A673 (cell line): ENCODE data around the gene TMX2. TPM values are rescaled to one million over a fixed set of nuclear protein-coding genes. Genes with fewer than 3 reads are reported as not detected.

Source experiments
- BruUV-seq: library from RNA; stranded (reverse); fragments of 400-500 nt; replicated peaks from 2 replicates; lab custom pipeline; 2021; lab: Mats Ljungman, UMichigan
- CTCF ChIA-PET: fragments of 300-600 bp; sonication (Branson Sonifier 250); formaldehyde crosslinking; loops from one replicate; lab custom pipeline; 2022; ENCODE audit warnings: antibody characterized with exemption; lab: Charles Lee
- POLR2A ChIA-PET: fragments of 300-600 bp; sonication (Branson Sonifier 250); formaldehyde crosslinking; loops from one replicate; lab custom pipeline; 2022; ENCODE audit warnings: antibody characterized with exemption; ENCODE audit not compliant: low non-redundant PET; lab: Charles Lee
- DNase-seq: peaks from one replicate; pipeline ENCODE4 v3.0.0-alpha.2; 2015; ENCODE audit warnings: low spot score
- H3K27ac ChIP-seq: fragments of 200-600 bp; sonication (generic); 2 replicates; pipeline ENCODE4 v1.5.1; 2016; ENCODE audit warnings: mixed run types, low read depth, mild to moderate bottlenecking, mixed read lengths, antibody characterized with exemption, low read length; ENCODE audit not compliant: poor library complexity, severe bottlenecking
- H3K27me3 ChIP-seq: fragments of 200-600 bp; sonication (generic); replicated peaks from 2 replicates; pipeline ENCODE4 v1.6.1; 2017; ENCODE audit warnings: mixed run types, low read depth, mild to moderate bottlenecking, mixed read lengths, antibody characterized with exemption, low read length; ENCODE audit not compliant: insufficient read depth, poor library complexity
- H3K36me3 ChIP-seq: fragments of 200-600 bp; sonication (generic); 2 replicates; pipeline ENCODE4 v1.6.1; 2016; ENCODE audit warnings: mixed run types, mild to moderate bottlenecking, mixed read lengths, antibody characterized with exemption, low read length; ENCODE audit not compliant: insufficient read depth, poor library complexity, severe bottlenecking
- H3K4me1 ChIP-seq: fragments of 200-600 bp; sonication (generic); 2 replicates; pipeline ENCODE4 v1.6.1; 2017; ENCODE audit warnings: mixed run types, mild to moderate bottlenecking, mixed read lengths, antibody characterized with exemption, low read length; ENCODE audit not compliant: insufficient read depth, poor library complexity, severe bottlenecking
- H3K4me3 ChIP-seq: fragments of 200-600 bp; sonication (generic); 2 replicates; pipeline ENCODE4 v1.5.1; 2016; ENCODE audit warnings: low read depth, mixed run types, mild to moderate bottlenecking, mixed read lengths, low read length; ENCODE audit not compliant: poor library complexity, severe bottlenecking
- H3K9me3 ChIP-seq: fragments of 200-600 bp; sonication (generic); 2 replicates; pipeline ENCODE4 v1.6.1; 2016; ENCODE audit warnings: mixed run types, low read depth, mild to moderate bottlenecking, mixed read lengths, antibody characterized with exemption, low read length; ENCODE audit not compliant: poor library complexity, severe bottlenecking
- CTCF ChIP-seq: fragments of 300-800, 200-600 bp; sonication (generic); conservative IDR thresholded peaks from 2 replicates; pipeline ENCODE4 v1.5.1; 2017; ENCODE audit warnings: low read depth, mild to moderate bottlenecking, antibody characterized with exemption, low read length, moderate library complexity, mixed read lengths
- EZH2 ChIP-seq: fragments of 200-600 bp; sonication (generic); IDR thresholded peaks from 2 replicates; pipeline ENCODE4 v1.6.1; 2017; ENCODE audit warnings: borderline replicate concordance, low read depth, mild to moderate bottlenecking, mixed read lengths, antibody characterized with exemption, low read length; ENCODE audit not compliant: poor library complexity, severe bottlenecking
- intact Hi-C: fragments of 100-400 bp; cut with micrococcal nuclease; formaldehyde crosslinking; loops from one replicate; pipeline ENCODE4 v1.10.0; 2022; ENCODE audit not compliant: unreplicated experiment
- total RNA-seq: library from RNA; stranded (reverse); gene quantifications from 2 replicates; pipeline ENCODE4 v1.2.3, GENCODE V29; 2021

The TMX2 gene
- total RNA-seq, 1 experiment from 2014 or later = 186 TPM

GRCh38 chr11:57787006-57787604 is 74.7 kb downstream of the TMX2 start:
- POLR2A ChIA-PET = no interaction called here
- H3K4me1 ChIP-seq = peaks cover 38% of the 10 kb centered on the region

GRCh38 chr11:57787920-57788702 is 75.7 kb downstream of the TMX2 start:
- no TSS peak for BruUV-seq
- intact Hi-C loops = no loop called here
- Histone ChIP-seq H3K27me3 (no peaks in the 10 kb centered on the region), H3K4me3 (no peak overlapping the region), H3K36me3 (no peaks in the 10 kb centered on the region), H3K9me3 (no peaks in the 10 kb centered on the region), H3K4me1 (peaks cover 47% of the 10 kb centered on the region), H3K27ac (peak overlapping the region; percentile 0)
- ChIA-PET POLR2A (no interaction called here), CTCF (no interaction called here)
- no peak for DNase-seq
- no peak for TF ChIP-seq EZH2
- TF ChIP-seq CTCF = no peak

More at GRCh38 chr11:57787006-57787604, 74.7 kb downstream of the TMX2 start:
- Histone ChIP-seq H3K27ac (peak overlapping the region; percentile 1), H3K9me3 (no peaks in the 10 kb centered on the region), H3K27me3 (no peaks in the 10 kb centered on the region), H3K4me3 (no peak overlapping the region), H3K36me3 (no peaks in the 10 kb centered on the region)
- no TSS peak for BruUV-seq
- CTCF ChIA-PET = no interaction called here
- no peak for DNase-seq
- intact Hi-C loops = no loop called here
- TF ChIP-seq EZH2 (no peak), CTCF (no peak)

- DNase-seq = no peak
- H3K9me3 ChIP-seq = no peaks in the 10 kb centered on the region
- peak overlapping the region; percentile 1 for H3K27ac ChIP-seq
- CTCF ChIA-PET = no interaction called here
- no peak overlapping the region for H3K4me3 ChIP-seq
- H3K36me3 ChIP-seq = no peaks in the 10 kb centered on the region
- intact Hi-C loops = no loop called here
- no TSS peak for BruUV-seq
- no peak for TF ChIP-seq CTCF
- no peak for TF ChIP-seq EZH2
- peaks cover 48% of the 10 kb centered on the region for H3K4me1 ChIP-seq
- POLR2A ChIA-PET = no interaction called here
- H3K27me3 ChIP-seq = no peaks in the 10 kb centered on the region
These were observed 76.3 kb downstream of the TMX2 start for GRCh38 chr11:57788703-57789088.

Other genes starting within 250 kb of the TMX2 start
- gene SLC43A1, start 196.9 kb upstream of the TMX2 start, total RNA-seq = 18.4 and 20.5 TPM in 2 replicates
- 165 and 176 TPM in 2 replicates for gene TIMM10, start 181.8 kb upstream of the TMX2 start, total RNA-seq
- gene SMTNL1, start 175.0 kb upstream of the TMX2 start, total RNA-seq = not detected in 2 replicates
- gene UBE2L6, start 144.9 kb upstream of the TMX2 start, total RNA-seq = 30.4 and 38.8 TPM in 2 replicates
- 5.2 and 7.0 TPM in 2 replicates for gene SERPING1, start 114.9 kb upstream of the TMX2 start, total RNA-seq
- gene YPEL4, start 62.7 kb upstream of the TMX2 start, total RNA-seq = 0.20 TPM in 1 of 2 replicates, not detected in the other
- gene CLP1, start 54.8 kb upstream of the TMX2 start, total RNA-seq = 23.4 and 26.8 TPM in 2 replicates
- 72.9 and 76.9 TPM in 2 replicates for gene ZDHHC5, start 44.5 kb upstream of the TMX2 start, total RNA-seq
- gene MED19, start 378 bp upstream of the TMX2 start, total RNA-seq = 35.4 and 43.6 TPM in 2 replicates
- 192 and 212 TPM in 2 replicates for gene SELENOH, start 28.9 kb downstream of the TMX2 start, total RNA-seq
- not detected in 2 replicates for gene BTBD18, start 39.2 kb downstream of the TMX2 start, total RNA-seq
- gene CTNND1, start 49.2 kb downstream of the TMX2 start, total RNA-seq = 133 and 174 TPM in 2 replicates